GM12892 (cell line): ENCODE data around the gene FBXL20.

ENCODE experiments used
- POLR2A ChIP-seq: IDR thresholded peaks from 2 replicates; pipeline ENCODE4 v1.6.1; 2011; ENCODE audit warnings: low read depth, low read length, control low read depth
- POLR2AphosphoS5 ChIP-seq: IDR thresholded peaks from 2 replicates; pipeline ENCODE4 v1.6.1; 2011; ENCODE audit warnings: low read depth, low read length, control low read depth
- TAF1 ChIP-seq: IDR thresholded peaks from 2 replicates; pipeline ENCODE4 v1.6.1; 2011; ENCODE audit warnings: low read depth, mild to moderate bottlenecking, control low read depth, low read length, borderline replicate concordance

DNA sequence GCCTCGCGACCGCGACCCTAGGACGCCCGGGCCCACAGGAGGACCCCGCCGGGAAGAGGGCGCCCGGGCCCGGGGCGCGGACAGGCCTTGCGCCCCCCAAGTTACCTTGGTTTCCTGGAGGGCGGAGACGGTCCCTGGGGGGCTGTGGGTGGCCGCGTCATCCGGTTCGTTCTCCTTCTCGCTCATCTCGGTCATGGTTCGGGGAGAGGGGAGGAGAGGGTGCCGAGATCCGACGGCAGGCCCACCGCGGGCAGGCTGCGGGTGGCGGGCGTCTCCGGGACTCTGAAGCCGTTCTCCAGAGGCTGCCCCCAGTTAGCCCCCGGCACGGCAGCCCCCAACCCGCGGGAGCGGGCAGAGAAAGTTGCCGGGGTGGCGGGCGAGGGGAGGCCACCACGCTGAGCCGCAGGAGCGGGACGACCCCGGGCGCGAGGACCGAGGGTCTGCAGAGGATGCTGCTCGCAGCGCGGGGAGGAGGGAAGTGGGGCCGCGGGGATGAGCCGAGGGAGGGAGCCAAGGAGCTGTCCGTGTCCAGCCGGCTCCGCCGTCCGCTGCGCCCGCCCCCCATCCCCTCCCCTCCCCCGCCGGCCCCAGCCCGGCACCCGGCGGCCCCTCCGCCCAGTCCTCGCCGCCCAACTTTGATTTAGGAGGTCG lies 176.0 kb downstream of the FBXL20 start, which contains the start of gene STAC2:
- TF ChIP-seq POLR2AphosphoS5 (no peak), POLR2A (no peak), TAF1 (no peak)
